ENCODE data around the gene FOSL2.
A peak's percentile ranks its signal among the peaks of the same experiment; 100 is the strongest.

FOSL2 gene

DNA sequence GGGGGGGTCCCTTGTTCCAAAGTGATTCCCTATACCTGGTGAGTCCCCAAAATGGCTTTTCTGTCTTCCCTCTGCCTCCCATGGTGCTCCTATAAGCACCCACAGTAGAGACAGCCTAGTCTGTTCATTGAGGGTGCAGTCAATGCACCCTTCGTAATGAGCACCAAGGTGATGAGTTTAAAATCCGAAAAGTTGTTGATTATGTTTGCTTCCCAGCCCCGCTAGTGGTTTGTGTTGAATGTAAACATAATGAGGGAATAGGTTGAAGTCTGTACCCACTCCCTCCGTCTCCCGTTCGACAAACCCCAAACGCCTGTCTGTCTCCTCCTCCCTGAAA is 2.3 kb downstream of the FOSL2 start:
- DNase-seq (ENCODE audit: low spot score): no peak

DNA sequence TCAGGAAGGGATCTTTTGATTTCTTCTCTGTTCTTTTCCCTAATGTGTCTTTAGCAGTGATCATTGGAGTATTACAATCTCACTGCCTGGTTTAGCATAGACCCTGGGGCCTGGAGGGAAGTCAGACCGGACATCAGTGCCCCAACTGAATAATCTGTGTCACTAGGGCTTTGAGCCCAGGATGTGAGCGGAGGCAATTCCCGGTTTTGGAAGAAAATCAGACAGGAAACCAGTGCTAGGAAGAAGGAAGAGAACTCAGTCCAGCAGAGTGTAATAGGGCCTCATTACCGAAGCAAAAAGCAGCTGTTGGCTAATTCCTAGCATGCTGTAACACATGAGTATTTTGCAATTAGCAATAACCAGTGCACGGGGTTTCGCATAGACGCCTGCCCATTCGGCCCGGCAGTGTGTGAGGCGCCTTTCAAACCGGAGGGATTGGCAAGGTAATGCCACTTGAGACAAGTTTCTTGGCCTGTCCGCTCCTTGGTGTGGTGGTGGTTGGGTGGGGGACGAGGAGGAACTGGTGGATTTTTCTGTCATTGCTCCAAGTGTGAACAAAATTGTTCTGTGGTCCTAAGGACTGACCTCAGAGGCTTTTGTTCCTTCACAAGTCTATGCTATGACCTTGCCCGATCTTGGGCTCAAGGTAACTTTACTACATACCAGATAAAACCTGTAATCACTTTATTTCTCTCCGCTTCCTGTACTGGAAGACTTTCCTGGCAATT is 2.8 kb downstream of the FOSL2 start:
- peak; percentile 53 for DNase-seq (ENCODE audit: low spot score)

DNA sequence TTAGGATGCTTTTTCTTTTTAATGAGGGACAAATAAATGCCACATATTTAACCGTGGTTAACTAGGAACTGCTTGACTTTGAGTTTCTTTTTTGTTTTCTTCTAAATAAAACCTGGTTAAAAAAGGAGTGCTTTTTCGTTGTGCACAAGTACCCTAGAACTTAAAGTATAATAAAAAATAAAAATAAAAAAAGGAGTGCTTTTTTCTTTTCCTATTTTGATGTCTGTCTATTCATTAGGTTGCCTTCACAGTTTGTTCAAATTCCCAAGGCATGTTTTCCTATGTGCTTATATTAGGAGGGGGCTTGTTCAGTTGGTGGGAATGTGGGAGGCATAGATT is 4.4 kb downstream of the FOSL2 start:
- DNase-seq (ENCODE audit: low spot score): peak; percentile 4

DNA sequence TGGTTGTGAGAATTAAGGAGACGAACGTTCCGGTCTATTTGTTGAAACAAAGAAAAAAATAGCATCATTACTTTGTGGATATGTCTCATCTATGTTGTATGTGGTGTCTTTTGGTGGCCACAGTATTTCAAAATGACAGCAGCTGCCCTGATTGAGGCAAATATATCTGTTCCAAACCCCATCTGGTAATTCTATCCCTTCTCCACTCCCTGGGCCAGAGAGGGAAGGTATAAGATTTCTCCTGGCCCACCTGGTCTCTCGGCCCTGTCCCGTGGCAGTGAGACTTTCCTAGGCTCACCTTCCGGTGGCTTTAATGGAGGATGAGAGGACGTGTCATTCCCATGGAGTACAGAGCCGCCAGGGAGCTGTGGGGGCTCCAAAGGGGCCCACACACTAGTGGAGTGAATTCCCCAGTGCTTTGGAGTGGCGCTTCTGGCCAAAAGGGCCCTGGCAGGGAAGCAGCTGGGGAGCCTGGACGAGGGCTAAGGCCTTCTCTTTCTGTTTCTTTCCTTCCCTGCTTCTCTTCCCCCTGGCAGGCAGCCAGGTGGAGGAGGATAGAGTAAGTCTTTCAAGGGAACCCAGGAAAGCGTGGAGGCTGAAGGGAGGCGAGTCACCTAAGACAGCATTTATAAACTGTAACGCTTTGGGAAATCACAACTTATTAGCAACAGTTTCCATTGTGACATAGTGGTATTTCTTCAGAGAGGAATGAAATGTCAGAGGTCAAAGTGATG is 5.6 kb downstream of the FOSL2 start:
- DNase-seq (ENCODE audit: low spot score): peak; percentile 82

DNA sequence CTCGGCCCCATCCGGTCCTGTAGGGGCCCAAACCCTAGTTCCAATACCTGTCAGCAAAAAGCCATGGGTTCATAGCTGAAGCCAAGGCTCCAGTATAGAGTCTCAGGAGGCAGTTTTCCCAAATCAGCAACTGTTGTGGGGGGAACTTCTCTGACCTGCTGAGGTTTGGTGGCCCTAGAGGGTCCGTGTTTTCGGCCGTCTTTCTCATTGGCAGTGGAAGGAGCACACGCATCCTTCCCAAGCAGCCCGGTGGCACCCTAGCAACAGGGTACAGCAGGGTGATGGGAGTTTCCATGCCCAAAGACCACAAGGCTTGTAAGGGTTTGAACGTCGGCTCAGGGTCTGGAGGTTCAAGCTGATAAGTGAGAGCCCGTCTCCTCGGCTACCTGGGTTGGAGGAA is 6.6 kb downstream of the FOSL2 start:
- DNase-seq (ENCODE audit: low spot score): peak; percentile 13

DNA sequence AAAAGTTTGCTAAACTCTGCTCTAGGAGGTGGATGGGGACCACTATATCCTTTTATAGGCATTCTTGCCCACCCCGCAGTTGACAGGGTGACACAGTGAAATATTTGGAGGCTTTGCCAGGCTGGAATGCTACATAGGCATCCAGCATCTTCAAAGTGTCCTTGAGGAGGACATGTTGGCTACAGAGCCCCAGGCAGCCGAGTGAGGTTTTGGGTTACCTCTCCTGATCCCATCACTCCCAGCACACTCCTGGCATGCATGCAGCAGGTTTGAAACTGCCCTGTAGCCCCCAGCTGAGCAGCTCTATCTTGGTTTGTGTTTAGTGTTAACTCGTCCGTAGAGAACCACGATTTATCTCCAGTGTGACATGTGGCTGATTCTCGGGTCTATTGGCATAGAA is 7.3 kb downstream of the FOSL2 start:
- DNase-seq (ENCODE audit: low spot score): peak; percentile 31

DNA sequence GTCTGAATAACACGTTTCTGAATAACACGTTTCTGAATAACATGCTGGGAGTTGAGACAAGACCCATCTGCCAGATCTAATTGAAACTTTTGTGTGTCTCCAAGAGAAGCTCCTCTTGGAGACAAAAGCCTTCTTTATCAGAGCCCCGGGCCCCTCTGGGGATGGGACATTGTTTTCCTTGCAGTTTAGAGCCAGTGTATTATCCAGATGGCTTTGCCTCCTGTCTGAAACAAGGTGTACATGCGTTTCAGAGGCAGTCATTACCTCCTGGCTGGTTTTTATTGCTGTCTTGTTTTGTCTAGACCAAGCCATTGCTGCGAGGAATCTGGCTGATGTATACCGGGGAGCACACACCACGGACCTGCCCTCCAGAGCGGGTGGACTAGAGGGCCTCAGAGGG is 7.8 kb downstream of the FOSL2 start:
- peak; percentile 38 for DNase-seq (ENCODE audit: low spot score)

DNA sequence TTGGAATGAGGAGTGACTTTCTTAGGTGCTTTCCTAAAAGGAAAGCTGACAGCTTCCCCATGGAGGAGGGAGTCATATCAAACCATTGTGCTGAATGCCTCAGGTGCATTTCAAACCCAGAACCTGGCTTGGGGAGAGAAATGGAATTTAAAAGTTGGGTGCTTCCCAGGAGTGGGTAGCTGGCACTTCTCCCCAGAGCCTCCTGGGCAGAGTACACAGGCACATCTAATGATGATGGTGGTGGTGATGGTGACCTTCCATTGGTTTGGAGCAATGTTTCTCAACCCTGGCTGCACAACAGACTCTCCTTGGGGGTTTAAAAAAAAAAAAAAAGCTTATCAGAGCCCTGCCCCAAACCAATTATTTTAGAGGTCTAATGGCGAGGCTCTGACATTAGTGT is 8.3 kb downstream of the FOSL2 start:
- peak; percentile 26 for DNase-seq (ENCODE audit: low spot score)

DNA sequence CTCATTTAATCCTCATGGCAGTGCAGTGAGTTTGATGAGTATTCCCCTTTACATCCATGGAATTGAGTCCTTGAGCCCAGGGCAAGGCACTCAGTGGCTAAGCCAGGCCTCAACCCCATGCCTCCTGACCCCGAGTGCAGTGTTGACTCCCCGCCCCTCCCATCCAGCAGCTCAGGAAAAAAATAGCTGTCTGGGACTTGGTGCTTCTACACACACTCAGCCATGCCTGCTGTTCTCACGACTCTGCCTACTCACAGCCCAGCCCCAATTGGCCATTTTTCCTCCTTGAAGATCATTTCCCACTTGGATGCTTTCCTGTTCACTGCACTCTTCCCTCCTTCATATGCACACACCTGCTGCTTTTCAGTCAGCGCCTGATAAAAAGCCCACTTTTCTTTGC is 8.8 kb downstream of the FOSL2 start:
- DNase-seq (ENCODE audit: low spot score): peak; percentile 39

DNA sequence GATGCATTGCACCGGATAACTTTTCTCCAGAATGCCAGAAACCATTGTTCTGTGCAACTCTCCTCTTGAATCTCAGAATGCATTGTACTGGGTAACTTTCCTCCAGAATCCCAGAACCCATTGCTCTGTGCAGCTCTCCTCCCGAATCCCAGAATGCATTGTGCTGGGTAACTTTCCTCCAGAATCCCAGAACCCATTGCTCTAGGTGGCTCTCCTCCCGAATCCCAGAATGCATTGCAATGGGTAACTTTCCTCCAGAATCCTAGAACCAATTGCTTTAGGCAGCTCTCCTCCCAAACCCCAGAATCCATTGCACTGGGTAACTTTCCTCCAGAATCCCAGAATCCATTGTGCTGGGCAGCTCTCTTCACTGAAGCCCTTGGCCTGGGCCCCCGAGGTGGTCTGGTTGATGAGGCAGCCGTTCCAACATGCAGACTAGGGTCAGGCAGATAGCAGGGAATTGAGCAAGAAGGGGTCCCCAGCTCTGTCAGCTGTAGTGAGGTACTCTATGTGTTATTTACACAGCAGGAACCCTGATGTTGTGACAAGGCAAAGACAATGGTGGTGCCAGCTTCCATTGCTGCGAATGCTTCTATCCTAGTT is 9.4 kb downstream of the FOSL2 start:
- DNase-seq (ENCODE audit: low spot score): peak; percentile 3

DNA sequence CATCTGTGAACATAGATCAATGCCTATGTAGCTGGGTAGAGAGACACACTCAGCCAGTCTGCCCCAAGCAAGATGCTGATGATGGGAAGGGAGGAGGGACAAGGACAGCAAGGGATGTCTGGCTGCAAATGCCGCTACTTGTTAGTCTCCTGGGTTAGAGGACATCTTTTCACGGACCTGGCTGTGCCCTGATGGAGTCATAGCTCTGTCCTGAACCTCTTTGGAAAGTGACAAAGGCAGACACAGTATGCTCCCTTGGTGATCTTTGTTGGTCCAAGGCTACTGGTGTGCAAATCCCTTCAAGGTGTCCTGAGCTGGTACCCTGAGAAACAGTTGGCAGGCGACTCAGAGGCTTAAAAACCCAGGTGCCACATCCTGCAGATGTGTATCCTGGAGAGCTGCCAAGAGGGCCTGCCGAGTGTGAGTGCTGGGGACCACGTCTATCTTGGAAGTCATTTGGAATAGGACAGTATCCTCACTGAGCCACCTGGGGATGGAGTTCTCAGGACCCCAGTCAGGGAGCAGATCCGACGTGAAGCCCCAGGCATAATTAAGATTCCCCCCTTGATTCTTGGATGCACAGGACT is 10.8 kb downstream of the FOSL2 start:
- no peak for DNase-seq (ENCODE audit: low spot score)

DNA sequence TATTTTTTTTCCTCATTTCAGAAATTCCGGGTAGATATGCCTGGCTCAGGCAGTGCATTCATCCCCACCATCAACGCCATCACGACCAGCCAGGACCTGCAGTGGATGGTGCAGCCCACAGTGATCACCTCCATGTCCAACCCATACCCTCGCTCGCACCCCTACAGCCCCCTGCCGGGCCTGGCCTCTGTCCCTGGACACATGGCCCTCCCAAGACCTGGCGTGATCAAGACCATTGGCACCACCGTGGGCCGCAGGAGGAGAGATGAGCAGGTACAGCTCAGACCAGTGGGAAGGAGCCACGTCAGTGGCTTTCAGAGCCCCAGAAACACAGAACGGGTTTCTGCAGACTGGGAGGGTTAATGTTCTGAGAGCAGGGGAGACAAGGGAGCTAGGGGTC is 11.4 kb downstream of the FOSL2 start:
- no peak for DNase-seq (ENCODE audit: low spot score)

DNA sequence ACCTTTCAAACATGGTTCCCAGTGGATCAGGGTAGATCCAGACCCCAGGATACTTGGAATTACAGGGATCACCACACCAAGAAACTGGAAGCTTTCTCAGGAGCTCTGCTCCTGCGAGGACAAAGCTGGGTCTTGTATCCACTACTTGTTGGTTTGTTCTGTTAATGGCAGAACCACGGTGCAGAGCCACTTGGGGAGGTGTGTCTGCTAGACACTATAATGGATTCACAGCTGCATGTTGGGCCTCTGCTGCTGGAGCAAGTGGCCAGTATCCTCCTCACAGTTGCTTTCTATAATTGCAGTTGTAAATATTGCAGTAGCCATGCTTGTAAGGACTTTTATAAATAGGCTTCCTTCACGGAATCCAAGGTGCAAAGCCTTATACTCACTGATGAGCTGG is 12.9 kb downstream of the FOSL2 start:
- peak; percentile 6 for DNase-seq (ENCODE audit: low spot score)

DNA sequence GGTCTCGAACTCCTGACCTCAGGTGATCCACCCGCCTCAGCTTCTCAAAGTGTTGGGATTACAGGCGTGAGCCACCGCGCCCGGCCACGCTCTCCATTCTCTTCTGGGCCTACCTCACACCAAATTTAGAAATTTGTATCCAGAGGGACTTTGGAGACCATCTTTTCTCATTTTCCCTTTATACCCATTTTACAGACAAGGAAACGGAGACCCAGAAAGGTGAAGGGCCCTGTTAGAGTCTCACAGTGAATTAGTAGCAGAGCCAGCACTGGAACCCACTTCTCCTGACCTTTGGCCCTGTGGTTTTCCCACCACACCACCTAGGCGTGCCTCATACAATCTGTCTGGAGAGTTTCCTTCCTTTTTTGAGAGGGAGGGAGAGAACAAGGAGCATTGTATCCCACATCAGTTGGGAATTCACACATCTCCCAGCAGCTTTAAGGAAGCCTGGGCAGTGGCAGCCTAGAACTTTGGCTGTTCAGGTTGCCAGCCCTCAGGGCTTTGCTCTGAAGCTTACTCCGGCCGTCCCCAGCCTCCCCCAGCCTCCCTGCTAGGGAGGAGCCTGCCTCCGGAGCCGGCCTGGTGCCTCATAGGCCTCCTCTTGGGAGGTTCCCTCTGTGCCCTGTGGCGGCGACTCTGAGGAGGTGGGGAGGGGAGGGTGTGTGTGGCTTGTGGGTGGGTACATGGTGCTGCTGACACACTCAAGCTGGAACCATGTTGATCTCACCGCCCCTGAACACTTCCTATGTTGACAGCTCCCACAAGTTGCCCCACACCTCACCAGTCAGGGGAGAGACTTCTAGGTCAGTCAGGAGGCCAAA is 13.8 kb downstream of the FOSL2 start:
- DNase-seq (ENCODE audit: low spot score): peak; percentile 79

DNA sequence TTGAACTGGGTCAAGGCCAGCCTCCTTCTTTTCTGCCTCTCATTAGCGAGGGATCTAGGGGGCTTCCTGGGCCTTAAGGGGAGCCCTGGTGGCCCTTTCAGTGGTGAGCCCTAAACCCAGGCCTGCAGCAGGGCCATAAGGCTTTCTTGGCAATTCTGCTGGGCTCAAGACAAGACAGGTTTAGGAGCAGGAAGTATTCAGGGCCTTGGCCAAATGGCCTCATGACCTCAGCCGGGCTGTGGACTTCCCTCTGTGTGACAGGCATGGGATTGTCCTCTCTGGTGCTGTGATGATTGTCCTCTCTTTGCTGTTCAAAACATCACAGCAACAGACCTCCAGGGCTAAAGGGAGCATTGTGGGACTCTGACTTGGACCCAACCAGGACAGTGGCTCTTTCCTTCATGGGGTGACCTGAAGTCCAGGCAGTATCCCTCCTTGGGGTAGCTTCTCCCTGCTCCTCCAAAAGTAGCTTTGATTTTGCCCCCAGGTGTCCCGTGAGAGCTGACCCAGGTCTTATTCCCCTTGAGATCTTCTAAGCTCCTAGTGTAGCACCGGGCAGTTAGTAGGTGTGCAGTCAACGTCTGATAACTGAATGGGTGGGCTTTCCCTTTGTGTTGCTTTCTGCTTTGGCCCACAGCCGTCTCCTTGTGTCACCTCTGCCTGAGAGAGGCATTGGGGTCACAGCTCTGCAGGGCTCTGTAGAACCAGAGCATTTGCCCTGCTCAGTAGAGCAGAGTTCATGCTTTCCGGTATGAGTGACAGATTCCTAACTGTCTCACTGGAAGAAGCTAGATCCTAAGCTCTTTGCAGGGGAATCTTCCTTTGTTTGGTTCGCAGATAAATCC is 14.7 kb downstream of the FOSL2 start:
- no peak for DNase-seq (ENCODE audit: low spot score)

DNA sequence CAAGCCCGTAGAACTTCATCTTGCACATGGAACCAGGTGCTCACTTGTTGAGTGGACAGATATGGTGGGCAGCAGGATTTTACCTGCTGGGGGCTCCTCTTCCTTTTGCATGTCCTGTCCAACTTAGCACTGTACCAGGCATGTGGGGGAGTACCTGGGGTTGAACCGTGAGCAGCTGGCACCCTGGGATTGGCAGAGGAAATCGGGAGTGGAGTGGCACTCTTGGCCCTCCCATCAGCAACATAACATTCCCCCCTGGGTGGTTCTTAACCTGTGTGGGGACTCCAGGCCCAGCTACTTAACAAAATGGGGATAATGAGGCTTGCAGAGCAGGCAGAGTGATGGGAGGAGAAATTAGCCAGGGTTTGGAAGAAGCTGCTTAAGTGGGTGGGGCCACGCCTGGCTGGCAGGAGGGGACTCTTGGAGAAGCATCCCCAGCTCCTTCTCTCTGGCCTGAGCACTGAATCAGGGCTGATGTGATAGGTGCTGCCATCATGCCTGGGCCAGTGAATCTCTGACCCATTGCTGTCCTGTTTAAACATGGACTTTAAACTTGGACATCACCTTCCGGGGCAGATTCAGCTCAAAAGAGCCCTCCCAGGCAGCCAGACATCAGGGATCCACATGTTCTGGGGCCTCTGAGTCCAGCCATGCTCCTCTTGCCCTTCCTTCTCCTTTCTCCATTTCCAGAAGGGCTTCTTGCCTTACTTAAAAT is 15.5 kb downstream of the FOSL2 start:
- DNase-seq (ENCODE audit: low spot score): no peak

DNA sequence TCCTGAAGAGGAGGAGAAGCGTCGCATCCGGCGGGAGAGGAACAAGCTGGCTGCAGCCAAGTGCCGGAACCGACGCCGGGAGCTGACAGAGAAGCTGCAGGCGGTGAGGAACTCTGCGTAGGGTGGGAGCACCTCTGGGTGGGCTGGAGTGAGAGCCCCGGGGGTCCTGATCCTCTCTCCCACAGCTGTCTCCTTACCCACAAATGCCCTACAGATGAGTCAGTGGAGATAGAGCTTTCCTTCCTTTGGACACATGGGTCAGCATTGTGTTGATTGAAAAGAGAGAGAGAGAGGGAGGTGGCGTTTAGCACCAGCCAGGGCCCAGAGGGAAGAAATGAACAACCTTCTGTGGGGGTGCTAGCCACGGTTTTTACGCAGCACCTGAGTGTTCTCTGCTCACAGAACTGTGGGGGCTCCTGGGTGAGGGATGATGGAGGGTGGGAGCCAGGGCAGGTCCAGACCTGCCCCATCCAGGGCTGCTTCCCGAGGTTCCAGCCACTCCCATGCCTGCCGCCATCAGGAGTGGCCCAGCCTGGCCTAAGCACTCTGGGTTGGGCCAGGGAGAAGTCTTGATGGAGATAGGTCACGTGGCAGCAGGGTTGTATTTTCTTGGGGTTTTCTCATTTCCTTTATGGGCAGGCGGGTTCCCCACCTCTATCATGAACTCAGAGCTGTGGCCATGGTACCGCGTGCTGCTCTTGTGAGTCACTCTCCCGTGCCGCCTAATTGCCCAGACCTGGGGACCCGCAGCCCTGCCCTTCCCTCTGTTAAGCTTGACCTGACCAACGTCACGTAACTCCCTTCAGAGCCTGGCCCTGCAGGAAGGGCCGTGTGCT is 16.3 kb downstream of the FOSL2 start:
- peak; percentile 96 for DNase-seq (ENCODE audit: low spot score)

DNA sequence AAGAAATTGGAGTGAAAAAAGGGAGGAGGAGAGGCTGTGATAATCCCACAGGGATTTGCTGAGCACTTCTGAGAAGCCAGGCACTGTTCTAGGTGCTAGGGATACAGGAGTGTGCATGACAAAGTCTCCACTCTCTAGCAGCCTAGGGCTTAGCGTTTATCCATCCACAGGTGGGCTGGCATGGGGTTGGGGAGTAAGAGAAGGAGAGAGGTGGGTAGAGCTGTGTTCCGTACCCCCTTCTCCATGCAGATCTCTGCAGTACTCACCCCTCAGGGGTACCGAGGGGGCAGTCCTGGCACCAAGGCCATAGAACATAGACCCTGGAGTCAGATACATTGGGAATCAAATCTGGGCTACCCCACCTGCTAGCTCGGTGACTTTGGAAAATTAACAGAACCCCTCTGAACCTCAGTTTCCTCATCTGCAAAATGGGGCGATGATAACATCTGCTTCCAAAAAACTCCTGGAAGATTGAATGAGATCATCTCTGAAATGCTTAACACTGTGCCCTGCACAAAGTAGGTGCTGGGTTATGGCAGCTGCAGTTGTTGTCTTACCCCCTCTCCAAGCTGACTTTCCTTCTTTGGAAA is 18.6 kb downstream of the FOSL2 start:
- no peak for DNase-seq (ENCODE audit: low spot score)

DNA sequence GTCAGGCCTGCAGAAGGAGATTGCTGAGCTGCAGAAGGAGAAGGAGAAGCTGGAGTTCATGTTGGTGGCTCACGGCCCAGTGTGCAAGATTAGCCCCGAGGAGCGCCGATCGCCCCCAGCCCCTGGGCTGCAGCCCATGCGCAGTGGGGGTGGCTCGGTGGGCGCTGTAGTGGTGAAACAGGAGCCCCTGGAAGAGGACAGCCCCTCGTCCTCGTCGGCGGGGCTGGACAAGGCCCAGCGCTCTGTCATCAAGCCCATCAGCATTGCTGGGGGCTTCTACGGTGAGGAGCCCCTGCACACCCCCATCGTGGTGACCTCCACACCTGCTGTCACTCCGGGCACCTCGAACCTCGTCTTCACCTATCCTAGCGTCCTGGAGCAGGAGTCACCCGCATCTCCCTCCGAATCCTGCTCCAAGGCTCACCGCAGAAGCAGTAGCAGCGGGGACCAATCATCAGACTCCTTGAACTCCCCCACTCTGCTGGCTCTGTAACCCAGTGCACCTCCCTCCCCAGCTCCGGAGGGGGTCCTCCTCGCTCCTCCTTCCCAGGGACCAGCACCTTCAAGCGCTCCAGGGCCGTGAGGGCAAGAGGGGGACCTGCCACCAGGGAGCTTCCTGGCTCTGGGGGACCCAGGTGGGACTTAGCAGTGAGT is 19.4 kb downstream of the FOSL2 start:
- no peak for DNase-seq (ENCODE audit: low spot score)
